ENCODE results near the gene NBEA.

NBEA gene

GRCh38 chr13:35485424-35485823 lies 543.4 kb downstream of the NBEA start:
- no peak overlapping the region for H3K4me3 ChIP-seq (ENCODE audit: low read depth, low read length)
- TF ChIP-seq CTCF (IDR thresholded peaks at IDR 0.05; ENCODE audit: control insufficient read depth, extremely low read depth, insufficient read depth): no peak
- no peak for DNase-seq (ENCODE audit: low read depth)

GRCh38 chr13:35489050-35489449 lies 547.0 kb downstream of the NBEA start:
- no peak for TF ChIP-seq CTCF (IDR thresholded peaks at IDR 0.05; ENCODE audit: control insufficient read depth, extremely low read depth, insufficient read depth)
- no peak for DNase-seq (ENCODE audit: low read depth)
- no peak overlapping the region for H3K4me3 ChIP-seq (ENCODE audit: low read depth, low read length)

GRCh38 chr13:35496006-35496405 lies 553.9 kb downstream of the NBEA start:
- no peak for DNase-seq (ENCODE audit: low read depth)
- no peak overlapping the region for H3K4me3 ChIP-seq (ENCODE audit: low read depth, low read length)
- no peak for TF ChIP-seq CTCF (IDR thresholded peaks at IDR 0.05; ENCODE audit: control insufficient read depth, extremely low read depth, insufficient read depth)

- no peak for DNase-seq (ENCODE audit: low read depth)
- no peak for TF ChIP-seq CTCF (IDR thresholded peaks at IDR 0.05; ENCODE audit: control insufficient read depth, extremely low read depth, insufficient read depth)
Observed at GRCh38 chr13:35496761-35497386, 554.8 kb downstream of the NBEA start.

GRCh38 chr13:35498231-35498630 lies 556.2 kb downstream of the NBEA start:
- no peak overlapping the region for H3K4me3 ChIP-seq (ENCODE audit: low read depth, low read length)
- no peak for TF ChIP-seq CTCF (IDR thresholded peaks at IDR 0.05; ENCODE audit: control insufficient read depth, extremely low read depth, insufficient read depth)
- DNase-seq (ENCODE audit: low read depth): no peak

More at GRCh38 chr13:35496761-35497386, 554.8 kb downstream of the NBEA start:
- no peak overlapping the region for H3K4me3 ChIP-seq (ENCODE audit: low read depth, low read length)

GRCh38 chr13:35499196-35499662 lies 557.2 kb downstream of the NBEA start:
- TF ChIP-seq CTCF (IDR thresholded peaks at IDR 0.05; ENCODE audit: control insufficient read depth, extremely low read depth, insufficient read depth): no peak
- no peak for DNase-seq (ENCODE audit: low read depth)
- H3K4me3 ChIP-seq (ENCODE audit: low read depth, low read length): no peak overlapping the region

- TF ChIP-seq CTCF (IDR thresholded peaks at IDR 0.05; ENCODE audit: control insufficient read depth, extremely low read depth, insufficient read depth): no peak
- no peak for DNase-seq (ENCODE audit: low read depth)
- no peak overlapping the region for H3K4me3 ChIP-seq (ENCODE audit: low read depth, low read length)
Observed at GRCh38 chr13:35499676-35500075, 557.6 kb downstream of the NBEA start.
